K562 (cell line): ENCODE measurements around the gene SNX25. TPM values are rescaled to one million over a fixed set of nuclear protein-coding genes. Genes with fewer than 3 reads are reported as not detected.

ENCODE experiments used
- GTF2E2 ChIP-seq: fragments of 200-800 bp; sonication (Bioruptor generic); IDR thresholded peaks from 2 replicates; pipeline ENCODE4 v1.6.1; 2016; ENCODE audit warnings: missing genetic modification characterization, missing compliant biosample characterization
- HDAC1 ChIP-seq, 2 experiments: fragments of 450-650 bp; IDR thresholded peaks; 2 replicates each; pipeline ENCODE4 v1.6.1; 2016 to 2017; ENCODE audit warnings: inconsistent platforms in 1 of 2, mild to moderate bottlenecking in 1 of 2, moderate library complexity in 1 of 2
- HLTF ChIP-seq: fragments of 450-650 bp; IDR thresholded peaks from 2 replicates; pipeline ENCODE4 v1.6.1; 2016
- REST ChIP-seq, 2 experiments: fragments of 450-650 bp; formaldehyde crosslinking in 1 of 2; IDR thresholded peaks; 2 replicates each; pipeline versions ENCODE4 v1.4.0 to v1.6.1; 2014 to 2020; ENCODE audit warnings: mild to moderate bottlenecking in 2 of 2, borderline replicate concordance in 1 of 2, low read depth in 1 of 2
- RFX7 ChIP-seq: fragments of 250-450 bp; sonication (Bioruptor Pico); IDR thresholded peaks from 2 replicates; pipeline ENCODE4 v1.5.1; 2021; ENCODE audit warnings: mild to moderate bottlenecking
- SIN3B ChIP-seq: fragments of 450-650 bp; IDR thresholded peaks from 2 replicates; pipeline ENCODE4 v1.6.1; 2017; ENCODE audit warnings: low read depth, mild to moderate bottlenecking, moderate library complexity
- SLC30A9 ChIP-seq: fragments of 250-450 bp; sonication (Bioruptor Pico); IDR thresholded peaks from 2 replicates; pipeline ENCODE4 v1.8.0; 2022; ENCODE audit warnings: mild to moderate bottlenecking, moderate library complexity
- TEAD4 ChIP-seq, 2 experiments: sonication (generic) in 1 of 2; formaldehyde crosslinking in 1 of 2; IDR thresholded peaks; 2 replicates each; pipeline versions ENCODE4 v1.6.1 to v1.8.0; 2012 to 2022; ENCODE audit warnings: borderline replicate concordance in 1 of 2, inconsistent platforms in 1 of 2, low read length in 1 of 2, mild to moderate bottlenecking in 1 of 2, missing genetic modification reagents in 1 of 2
- ZFX ChIP-seq: sonication (generic); formaldehyde crosslinking; IDR thresholded peaks from 2 replicates; pipeline ENCODE4 v1.8.0; 2022; ENCODE audit warnings: mild to moderate bottlenecking, missing genetic modification reagents, moderate library complexity
- polyA plus RNA-seq, 8 experiments: library from polyadenylated mRNA; depleted of rRNA in 4 of 8; stranded (reverse) in 5 of 8; unstranded in 3 of 8; fragments of >200 nt; fragmentation: Nextera tagmentation in 2 of 8; fragmentation: Illumina TruSeq in 1 of 8; extraction: Ambion mirVana in 2 of 8; extraction: Trizol in 1 of 8; gene quantifications; 2 replicates each; pipeline versions ENCODE4 v1.2.1 to v1.2.3, GENCODE V29; 2011 to 2014; ENCODE audit warnings: inconsistent platforms in 1 of 8, missing spikeins in 1 of 8
- total RNA-seq, 7 experiments: library from RNA; depleted of rRNA in 6 of 7; stranded (reverse); fragments of >200 nt in 6 of 7; fragmentation: Illumina TruSeq in 2 of 7; extraction: Trizol in 2 of 7; gene quantifications; 2 replicates each; pipeline versions ENCODE4 v1.2.1 to v1.2.3, GENCODE V29; 2011 to 2021; ENCODE audit warnings: low replicate concordance in 1 of 7
- TF ChIP-seq, protein P1 (sequence below), 2 experiments: fragments of 450-650 bp; IDR thresholded peaks; 2 replicates each; pipeline ENCODE4 v1.6.1; 2016; ENCODE audit warnings: mild to moderate bottlenecking in 2 of 2, borderline replicate concordance in 1 of 2, low read depth in 1 of 2, moderate library complexity in 1 of 2

Gene SNX25
- total and polyA plus RNA-seq, 9 of the 15 experiments (the other 6 are each of a cell fraction or from before 2014, with no cell fraction given): 2.5 to 23.4 (median 13.3) TPM

GRCh38 chr4:185296665-185297460, 87.5 kb downstream of the SNX25 start (continued):
- 0 out of 2 replicates have a peak, but pooled peaks have one; percentile 42 for TF ChIP-seq GTF2E2
- TF ChIP-seq ZFX (CRISPR knock-in tag): peak; percentile 55; the same call in 1 of the 2 replicates
- TF ChIP-seq HDAC1 (IDR thresholded peaks at IDR 0.05): no peak
- 0 out of 2 replicates have a peak, but pooled peaks have one; percentile 19 for TF ChIP-seq TEAD4 (IDR thresholded peaks at IDR 0.05; ENCODE audit: low read length)
- no peak for TF ChIP-seq TEAD4 (CRISPR knock-in tag; IDR thresholded peaks at IDR 0.05; ENCODE audit: borderline replicate concordance)
- no peak for TF ChIP-seq HLTF
- TF ChIP-seq RFX7 (CRISPR knock-in tag): no peak
- TF ChIP-seq REST (IDR thresholded peaks at IDR 0.05; ENCODE audit: borderline replicate concordance): no peak
- no peak for TF ChIP-seq REST (CRISPR knock-in tag; IDR thresholded peaks at IDR 0.05; ENCODE audit: low read depth)
- TF ChIP-seq, protein P1, sequence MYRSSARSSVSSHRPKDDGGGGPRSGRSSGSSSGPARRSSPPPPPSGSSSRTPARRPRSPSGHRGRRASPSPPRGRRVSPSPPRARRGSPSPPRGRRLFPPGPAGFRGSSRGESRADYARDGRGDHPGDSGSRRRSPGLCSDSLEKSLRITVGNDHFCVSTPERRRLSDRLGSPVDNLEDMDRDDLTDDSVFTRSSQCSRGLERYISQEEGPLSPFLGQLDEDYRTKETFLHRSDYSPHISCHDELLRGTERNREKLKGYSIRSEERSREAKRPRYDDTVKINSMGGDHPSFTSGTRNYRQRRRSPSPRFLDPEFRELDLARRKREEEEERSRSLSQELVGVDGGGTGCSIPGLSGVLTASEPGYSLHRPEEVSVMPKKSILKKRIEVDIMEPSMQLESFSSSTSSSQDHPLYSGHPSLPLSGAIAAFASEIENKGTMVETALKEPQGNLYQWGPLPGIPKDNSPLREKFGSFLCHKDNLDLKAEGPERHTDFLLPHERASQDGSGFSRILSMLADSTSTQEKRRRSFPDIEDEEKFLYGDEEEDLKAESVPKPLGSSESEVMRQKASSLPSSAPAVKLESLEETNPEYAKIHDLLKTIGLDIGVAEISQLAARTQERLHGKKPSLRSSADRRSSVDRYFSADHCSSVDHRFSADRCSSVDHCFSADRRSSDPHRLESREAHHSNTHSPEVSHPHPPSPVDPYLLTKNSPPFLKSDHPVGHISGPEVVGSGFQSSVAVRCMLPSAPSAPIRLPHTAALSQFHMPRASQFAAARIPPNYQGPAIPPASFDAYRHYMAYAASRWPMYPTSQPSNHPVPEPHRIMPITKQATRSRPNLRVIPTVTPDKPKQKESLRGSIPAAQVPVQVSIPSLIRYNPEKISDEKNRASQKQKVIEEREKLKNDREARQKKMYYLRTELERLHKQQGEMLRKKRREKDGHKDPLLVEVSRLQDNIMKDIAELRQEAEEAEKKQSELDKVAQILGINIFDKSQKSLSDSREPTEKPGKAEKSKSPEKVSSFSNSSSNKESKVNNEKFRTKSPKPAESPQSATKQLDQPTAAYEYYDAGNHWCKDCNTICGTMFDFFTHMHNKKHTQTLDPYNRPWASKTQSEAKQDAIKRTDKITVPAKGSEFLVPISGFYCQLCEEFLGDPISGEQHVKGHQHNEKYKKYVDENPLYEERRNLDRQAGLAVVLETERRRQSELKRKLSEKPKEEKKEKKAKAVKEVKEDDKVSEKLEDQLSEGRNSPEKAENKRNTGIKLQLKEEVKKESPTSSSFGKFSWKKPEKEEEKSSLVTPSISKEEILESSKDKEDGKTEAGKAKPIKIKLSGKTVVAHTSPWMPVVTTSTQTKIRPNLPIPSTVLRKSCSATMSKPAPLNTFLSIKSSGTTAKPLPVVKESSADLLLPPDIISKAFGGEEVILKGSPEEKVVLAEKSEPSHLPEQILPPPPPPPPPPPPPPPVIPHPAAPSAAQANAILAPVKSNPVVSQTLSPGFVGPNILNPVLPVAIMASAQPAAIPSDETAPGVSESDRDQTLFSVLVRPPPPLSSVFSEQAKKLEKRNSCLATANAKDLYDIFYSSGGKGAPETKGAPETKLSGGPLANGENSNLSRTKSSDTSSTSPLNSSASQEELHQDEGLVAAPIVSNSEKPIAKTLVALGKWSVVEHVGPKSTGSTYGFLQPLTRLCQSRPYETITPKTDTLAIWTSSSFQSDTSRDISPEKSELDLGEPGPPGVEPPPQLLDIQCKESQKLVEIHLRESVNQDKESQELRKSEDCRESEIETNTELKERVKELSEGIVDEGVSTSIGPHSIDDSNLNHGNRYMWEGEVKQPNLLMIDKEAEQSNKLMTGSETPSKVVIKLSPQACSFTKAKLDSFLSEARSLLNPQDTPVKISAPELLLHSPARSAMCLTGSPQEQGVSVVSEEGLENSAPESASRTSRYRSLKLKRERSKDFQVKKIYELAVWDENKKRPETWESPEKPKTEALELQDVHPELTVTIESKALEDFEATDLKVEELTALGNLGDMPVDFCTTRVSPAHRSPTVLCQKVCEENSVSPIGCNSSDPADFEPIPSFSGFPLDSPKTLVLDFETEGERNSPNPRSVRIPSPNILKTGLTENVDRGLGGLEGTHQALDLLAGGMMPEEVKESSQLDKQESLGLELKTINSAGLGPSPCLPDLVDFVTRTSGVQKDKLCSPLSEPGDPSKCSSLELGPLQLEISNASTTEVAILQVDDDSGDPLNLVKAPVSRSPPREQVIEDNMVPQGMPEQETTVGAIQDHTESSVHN (IDR thresholded peaks at IDR 0.05; ENCODE audit: borderline replicate concordance in 1 of 2, low read depth in 1 of 2): no peak
- no peak for TF ChIP-seq SIN3B
- no peak for TF ChIP-seq SLC30A9 (CRISPR knock-in tag)
